Motor neuron (in vitro differentiated cells): ENCODE data around the gene ARMS2. TPM values are rescaled to one million over a fixed set of nuclear protein-coding genes. Genes with fewer than 3 reads are reported as not detected.
A peak's percentile ranks its signal among the peaks of the same experiment; 100 is the strongest.

Source experiments
- ATAC-seq, 8 experiments: fragments of 200-7000 bp; cut with Tn5 transposase; replicated peaks in 6 of 8; 2 replicates each; pipeline ENCODE4 v1.8.0; 2021; ENCODE audit warnings: mild to moderate bottlenecking in 8 of 8, moderate library complexity in 8 of 8
- H3K27ac ChIP-seq, 2 donors: fragments of 250-450 bp; sonication (Bioruptor Pico); 2 replicates each; pipeline ENCODE4 v1.9.0; 2021; ENCODE audit warnings: antibody characterized with exemption in 2 of 2, mild to moderate bottlenecking in 2 of 2, moderate library complexity in 1 of 2
- H3K4me1 ChIP-seq, 2 donors: fragments of 250-450 bp; sonication (Bioruptor Pico); replicated peaks in 1 of 2; 2 replicates each; pipeline ENCODE4 v1.6.1; 2021; ENCODE audit warnings: antibody characterized with exemption in 2 of 2, mild to moderate bottlenecking in 2 of 2, moderate library complexity in 1 of 2
- H3K4me3 ChIP-seq, 5 donors: fragments of 250-450 bp; sonication (Bioruptor Pico); 2 replicates each; pipeline ENCODE4 v1.9.0; 2021; ENCODE audit warnings: antibody characterized with exemption in 5 of 5, mild to moderate bottlenecking in 5 of 5, moderate library complexity in 4 of 5
- WGBS, 10 experiments: fragments of 450-650 bp; shearing (Covaris generic); methylation state at CpG; one replicate each; pipeline ENCODE4 v1.0.0; 2022; 5-methylcytosine and 5-hydroxymethylcytosine counted together
- in situ Hi-C, 9 experiments: fragments of 400-800 bp; cut with MboI; loops; one replicate each; pipeline ENCODE4 v1.15.0; 2021; ENCODE audit warnings: low sequenced_read_pairs in 9 of 9, low pct_unique_long_range_greater_than_20kb in 2 of 9; ENCODE audit not compliant: unreplicated experiment in 9 of 9
- total RNA-seq, 8 experiments: library from RNA; unstranded; fragments of 300-600 nt; gene quantifications; 2 replicates each; pipeline versions ENCODE4 v1.2.3 to v1.2.4, GENCODE V29; 2022

ARMS2 gene
- total RNA-seq, 8 experiments from 2014 or later: 0.66 to 1.0 TPM; not detected in 6

GRCh38 chr10:122427280-122427679, 27.2 kb upstream of the ARMS2 start:
- 47 to 100% (median 89%) methylated on average over 1 to 2 of the region's 2 CpGs for WGBS, 10 experiments
- no peak overlapping the region for H3K27ac ChIP-seq
- in situ Hi-C loops: loop anchor here in 5 of 9 experiments (25.0 kb wide), 3 partner anchors 90 to 140 kb away; no protein-coding TSS in a partner anchor

GRCh38 chr10:122435212-122435827, 19.1 kb upstream of the ARMS2 start:
- Histone ChIP-seq H3K4me1 (no peaks in the 10 kb centered on the region), H3K4me3 (no peak overlapping the region), H3K27ac (no peak overlapping the region)
- ATAC-seq: peak in 3 of 8 experiments; percentile 31 to 46 (median 36)
- WGBS, 10 experiments: 0 to 55% (median 32%) methylated on average over 1 to 3 of the region's 3 CpGs
- in situ Hi-C loops: loop anchor here in 5 of 9 experiments (25.0 kb wide), 3 partner anchors 98 to 148 kb away; no protein-coding TSS in a partner anchor

More at GRCh38 chr10:122427280-122427679, 27.2 kb upstream of the ARMS2 start:
- Histone ChIP-seq H3K4me1 (no peaks in the 10 kb centered on the region), H3K4me3 (no peak overlapping the region)
- no peak for ATAC-seq

DNA sequence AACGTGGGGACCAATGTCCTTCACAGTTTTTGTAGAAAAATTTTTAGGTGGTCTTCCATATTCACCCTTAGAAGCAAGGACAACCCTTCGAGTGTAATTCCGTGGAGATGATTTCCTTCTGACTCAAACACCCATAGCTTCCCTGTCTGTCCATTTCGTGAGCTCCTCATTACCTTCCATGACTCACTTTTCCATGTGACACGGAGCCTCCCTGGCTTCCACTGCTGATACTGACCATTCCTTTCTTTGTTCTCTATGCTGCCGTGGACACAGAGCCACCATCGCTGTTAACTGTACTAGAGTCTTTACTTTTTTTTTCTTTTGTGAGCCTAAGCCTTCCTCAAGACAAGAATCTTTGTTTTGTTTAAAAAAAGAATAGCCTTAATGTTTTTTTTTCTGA, 12.5 kb upstream of the ARMS2 start:
- Histone ChIP-seq H3K4me1 (peaks cover 4 to 10% of the 10 kb centered on the region in 2 donors), H3K27ac (no peak overlapping the region), H3K4me3 (no peak overlapping the region)
- ATAC-seq: peak in 7 of 8 experiments; percentile 82 to 100 (median 100)
- in situ Hi-C loops: loop anchor here in 5 of 9 experiments (25.0 kb wide), 3 partner anchors 105 to 155 kb away; no protein-coding TSS in a partner anchor
- WGBS, 10 experiments: 0 to 77% (median 35%) methylated on average over 1 to 7 of the region's 7 CpGs

GRCh38 chr10:122445469-122445868, 9.0 kb upstream of the ARMS2 start:
- in situ Hi-C loops: loop anchor here in 5 of 9 experiments (25.0 kb wide), 3 partner anchors 108 to 158 kb away; no protein-coding TSS in a partner anchor
- H3K4me1 ChIP-seq: peaks cover 4 to 10% of the 10 kb centered on the region in 2 donors
- no peak for ATAC-seq
- no peak overlapping the region for H3K27ac ChIP-seq
- WGBS, 10 experiments: 57 to 87% (median 80%) methylated on average over 1 of the region's 1 CpG; no CpG with 5 or more reads in 5 of the 10 experiments
- H3K4me3 ChIP-seq: no peak overlapping the region

GRCh38 chr10:122445904-122446303, 8.5 kb upstream of the ARMS2 start:
- in situ Hi-C loops: loop anchor here in 5 of 9 experiments (25.0 kb wide), 3 partner anchors 109 to 159 kb away; no protein-coding TSS in a partner anchor
- ATAC-seq: no peak
- peaks cover 4 to 10% of the 10 kb centered on the region in 2 donors for H3K4me1 ChIP-seq
- H3K4me3 ChIP-seq: no peak overlapping the region
- H3K27ac ChIP-seq: no peak overlapping the region

GRCh38 chr10:122446668-122447423, 7.6 kb upstream of the ARMS2 start:
- Histone ChIP-seq H3K4me3 (no peak overlapping the region), H3K27ac (no peak overlapping the region), H3K4me1 (peaks cover 4 to 5% of the 10 kb centered on the region in 2 donors)
- peak; percentile 46 to 99 (median 78) for ATAC-seq
- in situ Hi-C loops: loop anchor here in 5 of 9 experiments (25.0 kb wide), 3 partner anchors 110 to 160 kb away; no protein-coding TSS in a partner anchor
- WGBS, 10 experiments: 47 to 100% (median 73%) methylated on average over 1 to 2 of the region's 2 CpGs

DNA sequence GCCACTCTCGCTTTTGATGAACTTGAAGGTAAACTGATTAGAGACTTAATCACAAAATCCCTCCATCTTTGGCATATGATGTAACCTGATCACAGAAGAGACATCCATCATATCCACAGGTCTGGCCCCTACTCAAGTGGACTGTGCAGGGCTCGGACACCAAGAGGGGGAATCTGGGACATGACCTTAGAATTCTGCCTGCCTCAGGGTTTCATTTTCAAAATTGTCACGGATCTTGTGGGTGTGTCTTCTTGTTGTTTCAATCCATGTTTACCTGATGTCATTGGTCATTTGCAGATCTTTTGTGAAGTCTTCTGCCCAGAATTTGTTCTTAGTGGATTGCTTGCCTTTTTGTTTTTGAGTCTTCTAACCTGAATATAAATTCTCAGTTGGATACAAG, 5.9 kb upstream of the ARMS2 start:
- in situ Hi-C loops: loop anchor here in 5 of 9 experiments (25.0 kb wide), 3 partner anchors 111 to 161 kb away; no protein-coding TSS in a partner anchor
- Histone ChIP-seq H3K4me1 (no peaks in the 10 kb centered on the region), H3K4me3 (no peak overlapping the region), H3K27ac (no peak overlapping the region)
- 60 to 100% (median 85%) methylated on average over 1 to 3 of the region's 3 CpGs for WGBS, 10 experiments
- no peak for ATAC-seq

GRCh38 chr10:122449153-122449552, 5.3 kb upstream of the ARMS2 start:
- no peak overlapping the region for H3K4me3 ChIP-seq
- H3K27ac ChIP-seq: no peak overlapping the region
- H3K4me1 ChIP-seq: no peaks in the 10 kb centered on the region
- ATAC-seq: no peak
- in situ Hi-C loops: loop anchor here in 5 of 9 experiments (25.0 kb wide), 3 partner anchors 112 to 162 kb away; no protein-coding TSS in a partner anchor
- 60 to 100% (median 95%) methylated on average over 1 to 4 of the region's 4 CpGs; no CpG with 5 or more reads in 1 of the 10 experiments for WGBS, 10 experiments

DNA sequence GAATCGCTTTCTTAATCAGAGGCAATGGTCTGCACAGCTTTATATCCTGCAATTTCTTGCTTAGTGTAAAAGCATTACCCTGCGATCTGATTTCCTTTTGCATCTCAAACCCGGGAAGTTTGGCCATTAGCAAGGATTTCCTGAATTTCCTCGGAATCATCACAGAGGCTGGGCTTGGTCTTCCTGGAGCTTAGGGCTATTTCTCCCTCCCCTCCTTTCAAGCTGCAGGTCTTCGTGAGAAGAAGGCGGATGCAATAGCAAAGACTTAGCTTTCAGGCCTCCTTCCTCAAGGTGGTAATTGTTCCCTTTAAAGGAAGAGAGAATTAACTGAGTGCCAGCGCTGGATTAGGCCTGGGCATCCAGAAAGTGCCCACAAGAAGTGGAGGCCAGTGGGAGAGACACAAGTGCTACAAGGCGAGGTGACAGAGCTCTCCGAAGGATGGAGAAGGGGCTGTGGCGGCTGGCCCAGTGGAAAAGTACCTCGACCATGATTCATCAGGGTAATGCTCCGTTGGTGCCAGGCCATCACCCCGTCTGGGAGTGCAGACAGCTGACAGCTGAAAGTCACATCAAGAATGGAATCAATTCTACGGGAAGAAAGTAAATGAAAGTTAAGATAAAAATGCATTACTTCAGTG, 4.0 kb upstream of the ARMS2 start:
- in situ Hi-C loops: no loop called here
- H3K27ac ChIP-seq: no peak overlapping the region
- no peaks in the 10 kb centered on the region for H3K4me1 ChIP-seq
- 51 to 100% (median 79%) methylated on average over 1 to 10 of the region's 14 CpGs; no CpG with 5 or more reads in 1 of the 10 experiments for WGBS, 10 experiments
- H3K4me3 ChIP-seq: no peak overlapping the region
- ATAC-seq: no peak

DNA sequence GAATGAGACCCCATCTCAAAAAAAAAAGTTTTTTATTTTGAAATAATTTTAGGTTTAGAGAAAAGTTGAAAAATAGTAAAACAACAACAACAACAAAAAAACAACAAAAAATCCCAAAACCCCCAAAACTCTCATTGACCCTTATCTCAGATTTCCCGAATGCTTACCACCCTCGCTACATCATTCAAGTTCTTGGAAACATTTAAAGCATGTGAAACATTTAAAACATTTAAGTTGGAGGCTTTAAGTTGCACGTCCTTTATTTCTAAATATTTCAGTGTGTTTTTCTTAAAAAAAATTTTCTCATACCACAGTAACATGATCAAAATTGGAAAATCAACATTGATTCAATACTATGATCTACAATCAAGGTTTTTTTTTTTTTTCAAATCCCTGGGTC, 382 bp upstream of the ARMS2 start:
- H3K4me3 ChIP-seq: no peak overlapping the region
- 55 to 100% (median 84%) methylated on average over 2 to 3 of the region's 3 CpGs for WGBS, 10 experiments
- H3K4me1 ChIP-seq: peaks cover 0 to 8% of the 10 kb centered on the region in 2 donors
- no peak overlapping the region for H3K27ac ChIP-seq
- in situ Hi-C loops: no loop called here
- no peak for ATAC-seq

- H3K4me3 ChIP-seq: no peak overlapping the region
- WGBS, 10 experiments: 63 to 98% (median 85%) methylated on average over 2 to 11 of the region's 11 CpGs
- H3K4me1 ChIP-seq: peaks cover 2 to 9% of the 10 kb centered on the region in 2 donors
- in situ Hi-C loops: no loop called here
- ATAC-seq: no peak
- no peak overlapping the region for H3K27ac ChIP-seq
Measured at GRCh38 chr10:122455376-122456079, 1.1 kb downstream of the ARMS2 start.

DNA sequence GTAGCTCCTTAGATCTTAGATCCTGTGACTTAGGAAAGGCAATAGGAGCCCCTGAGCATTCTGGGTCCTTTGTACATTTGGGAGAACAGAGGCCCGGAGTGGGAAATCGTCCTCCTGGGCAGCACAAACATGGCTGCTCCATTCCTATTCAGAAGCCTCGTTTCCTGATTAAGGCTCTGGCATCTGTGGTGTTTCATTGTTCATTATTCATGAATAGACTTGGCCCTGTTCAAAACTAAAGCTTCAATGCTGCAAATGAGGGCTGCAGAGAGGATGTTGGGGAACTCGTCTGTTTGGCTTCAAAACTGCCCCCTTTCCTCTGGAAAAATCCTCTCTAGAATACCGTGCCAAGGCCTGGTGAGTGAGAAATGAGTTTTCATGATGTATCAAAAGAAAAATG, 3.5 kb downstream of the ARMS2 start:
- H3K27ac ChIP-seq: no peak overlapping the region
- no peak for ATAC-seq
- peaks cover 7 to 12% of the 10 kb centered on the region in 2 donors for H3K4me1 ChIP-seq
- in situ Hi-C loops: no loop called here
- H3K4me3 ChIP-seq: no peak overlapping the region
- 17 to 100% (median 76%) methylated on average over 1 to 5 of the region's 5 CpGs; no CpG with 5 or more reads in 1 of the 10 experiments for WGBS, 10 experiments
